GM21737 (cell line): ENCODE results near the gene ABCB9.

Experiments used
- ATAC-seq: cut with Tn5 transposase; IDR thresholded peaks from one replicate; pipeline ENCODE4 v1.9.1; 2021; ENCODE audit warnings: mild to moderate bottlenecking, moderate library complexity; ENCODE audit not compliant: unreplicated experiment

The ABCB9 gene

GRCh38 chr12:122995503-122996187, 29.4 kb upstream of the ABCB9 start:
- ATAC-seq: no peak

GRCh38 chr12:122994781-122995502, 28.7 kb upstream of the ABCB9 start:
- no peak for ATAC-seq

- no peak for ATAC-seq
Observed at GRCh38 chr12:122994140-122994675, 27.9 kb upstream of the ABCB9 start.

- no peak for ATAC-seq
Observed at GRCh38 chr12:122992386-122992785, 26.1 kb upstream of the ABCB9 start.

GRCh38 chr12:122991623-122992275, 25.5 kb upstream of the ABCB9 start:
- no peak for ATAC-seq

- ATAC-seq: no peak
Observed at GRCh38 chr12:122990961-122991622, 24.8 kb upstream of the ABCB9 start.

GRCh38 chr12:122990561-122990960, 24.3 kb upstream of the ABCB9 start:
- ATAC-seq: no peak

GRCh38 chr12:122989874-122990419, 23.7 kb upstream of the ABCB9 start:
- no peak for ATAC-seq

GRCh38 chr12:122989225-122989839, 23.1 kb upstream of the ABCB9 start:
- ATAC-seq: no peak

- ATAC-seq: no peak
Observed at GRCh38 chr12:122988612-122989212, 22.4 kb upstream of the ABCB9 start.

- ATAC-seq: no peak
Observed at GRCh38 chr12:122988036-122988435, 21.8 kb upstream of the ABCB9 start.

GRCh38 chr12:122987086-122987951, 21.1 kb upstream of the ABCB9 start:
- ATAC-seq: no peak

GRCh38 chr12:122986258-122986871, 20.1 kb upstream of the ABCB9 start:
- no peak for ATAC-seq

- ATAC-seq: no peak
Observed at GRCh38 chr12:122985338-122986257, 19.3 kb upstream of the ABCB9 start.

GRCh38 chr12:122984612-122985337, 18.5 kb upstream of the ABCB9 start:
- ATAC-seq: no peak

- ATAC-seq: no peak
Observed at GRCh38 chr12:122983789-122984515, 17.7 kb upstream of the ABCB9 start.
